ENCODE results near the gene TTYH3. TPM values are rescaled to one million over a fixed set of nuclear protein-coding genes. Genes with fewer than 3 reads are reported as not detected.

The TTYH3 gene
- total RNA-seq, 1 donor from 2014 or later = 25.4 TPM

- Mint-ChIP-seq H3K27me3 (peaks cover 2% of the 10 kb centered on the region), H3K36me3 (ENCODE audit: low read depth) (no peaks in the 10 kb centered on the region), H3K27ac (peak overlapping the region; percentile 75), H3K4me1 (peaks cover 21% of the 10 kb centered on the region), H3K9me3 (no peaks in the 10 kb centered on the region), H3K4me3 (peak overlapping the region; percentile 69)
- peak; percentile 50 for DNase-seq
- ChIA-PET CTCF (interaction anchor here (0.6 to 4.5 kb wide), 7 partner anchors 11 to 247 kb away, joined by 3 to 43 read pairs (median 6); no protein-coding TSS in a partner anchor), POLR2A (interaction anchor here (0.7 to 4.6 kb wide), 14 partner anchors 9 to 394 kb away, joined by 3 to 118 read pairs (median 5); partner anchors contain the start of genes AMZ1 and EIF3B)
- intact Hi-C loops (cut with micrococcal nuclease) = loop anchor here (1.0 to 5.0 kb wide), 4 partner anchors 9 to 176 kb away; no protein-coding TSS in a partner anchor
- TF ChIP-seq CTCF (IDR thresholded peaks at IDR 0.05) = no peak
- ATAC-seq (ENCODE audit: low read depth) = peak; percentile 94
Measured at GRCh38 chr7:2698581-2699288, 66.9 kb downstream of the TTYH3 start.

GRCh38 chr7:2699289-2699620, 67.5 kb downstream of the TTYH3 start:
- Mint-ChIP-seq H3K4me1 (peaks cover 21% of the 10 kb centered on the region), H3K27ac (peak overlapping the region; percentile 75), H3K9me3 (no peaks in the 10 kb centered on the region), H3K4me3 (peak overlapping the region; percentile 69), H3K36me3 (ENCODE audit: low read depth) (no peaks in the 10 kb centered on the region), H3K27me3 (peaks cover 2% of the 10 kb centered on the region)
- DNase-seq = no peak
- CTCF ChIA-PET = interaction anchor here (0.6 to 4.5 kb wide), 7 partner anchors 10 to 248 kb away, joined by 3 to 43 read pairs (median 6); no protein-coding TSS in a partner anchor
- no peak for TF ChIP-seq CTCF (IDR thresholded peaks at IDR 0.05)
- POLR2A ChIA-PET = interaction anchor here (0.7 to 4.6 kb wide), 15 partner anchors 10 to 393 kb away, joined by 3 to 118 read pairs (median 5); partner anchors contain the start of genes AMZ1 and EIF3B
- no peak for ATAC-seq (ENCODE audit: low read depth)
- intact Hi-C loops (cut with micrococcal nuclease) = loop anchor here (1.0 to 5.0 kb wide), 3 partner anchors 10 to 177 kb away; no protein-coding TSS in a partner anchor

GRCh38 chr7:2700141-2700850, 68.5 kb downstream of the TTYH3 start:
- H3K4me3 Mint-ChIP-seq = no peak overlapping the region
- ChIA-PET CTCF (interaction anchor here (1.0 to 4.5 kb wide), 3 partner anchors 9 to 29 kb away, joined by 3 to 43 read pairs (median 12); no protein-coding TSS in a partner anchor), POLR2A (interaction anchor here (1.1 to 4.6 kb wide), 4 partner anchors 9 to 189 kb away, joined by 3 to 118 read pairs (median 16); no protein-coding TSS in a partner anchor)
- peaks cover 21% of the 10 kb centered on the region for H3K4me1 Mint-ChIP-seq
- ATAC-seq (ENCODE audit: low read depth) (no peak), DNase-seq (no peak)
- no peak for TF ChIP-seq CTCF (IDR thresholded peaks at IDR 0.05)
- intact Hi-C loops (cut with micrococcal nuclease) = no loop called here
- H3K9me3 Mint-ChIP-seq = no peaks in the 10 kb centered on the region
- no peak overlapping the region for H3K27ac Mint-ChIP-seq
- peaks cover 2% of the 10 kb centered on the region for H3K27me3 Mint-ChIP-seq
- H3K36me3 Mint-ChIP-seq (ENCODE audit: low read depth) = no peaks in the 10 kb centered on the region

GRCh38 chr7:2701424-2701823, 69.6 kb downstream of the TTYH3 start:
- no peak overlapping the region for H3K27ac Mint-ChIP-seq
- POLR2A ChIA-PET = interaction anchor here (4.6 kb wide), 1 partner anchor 8 kb away, joined by 118 read pairs; no protein-coding TSS in a partner anchor

More at GRCh38 chr7:2701424-2701823, 69.6 kb downstream of the TTYH3 start:
- no peak for DNase-seq
- Mint-ChIP-seq H3K27me3 (peaks cover 2% of the 10 kb centered on the region), H3K4me3 (no peak overlapping the region), H3K4me1 (peaks cover 21% of the 10 kb centered on the region), H3K36me3 (ENCODE audit: low read depth) (no peaks in the 10 kb centered on the region), H3K9me3 (no peaks in the 10 kb centered on the region)
- CTCF ChIA-PET = no interaction called here
- no peak for TF ChIP-seq CTCF (IDR thresholded peaks at IDR 0.05)
- ATAC-seq (ENCODE audit: low read depth) = no peak
- intact Hi-C loops (cut with micrococcal nuclease) = no loop called here

All from activated B cell treated with CpG ODN at 0.5 μM for 24 hours (primary cell).